Measurements from ENCODE around the gene ADAM23.

ADAM23 gene

DNA sequence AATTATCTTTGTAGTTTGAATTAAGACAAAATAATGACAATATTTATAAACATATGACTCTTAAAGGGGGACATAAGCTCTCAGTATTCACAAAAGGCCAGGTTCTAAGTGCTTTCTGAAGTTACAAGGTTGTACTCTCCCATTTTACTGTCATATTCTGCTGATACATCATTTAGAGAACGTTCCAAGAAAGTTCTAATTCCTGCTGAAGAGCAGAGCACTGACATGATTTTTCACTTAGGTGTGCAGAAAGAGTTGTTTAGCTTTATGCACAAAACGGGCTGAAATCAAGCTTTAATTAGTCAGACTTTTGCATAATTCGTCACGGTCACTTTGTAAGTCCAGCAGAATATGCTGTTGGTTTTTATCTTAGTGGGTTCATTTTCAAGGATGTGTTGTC lies 37.3 kb downstream of the ADAM23 start:
- DNase-seq: no peak

DNA sequence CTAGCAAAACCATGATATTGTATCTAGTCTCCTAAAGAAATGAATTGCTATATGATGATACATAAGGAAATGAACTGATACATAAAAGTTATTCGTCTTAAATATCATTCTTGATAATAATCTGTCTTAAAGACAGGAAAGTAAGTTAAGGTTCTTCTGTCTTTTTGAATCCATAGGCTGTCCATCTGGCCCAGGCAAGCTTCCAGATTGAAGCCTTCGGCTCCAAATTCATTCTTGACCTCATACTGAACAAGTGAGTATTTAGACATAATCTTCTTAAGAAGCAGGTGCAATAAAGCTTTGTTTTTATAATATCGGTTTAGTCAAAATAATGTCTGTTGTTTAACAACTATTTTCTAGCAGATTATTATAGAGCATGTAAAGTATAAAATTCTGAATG lies 37.7 kb downstream of the ADAM23 start:
- intact Hi-C loops (cut with DNase I): no loop called here
- no peak for DNase-seq

More for the DNA sequence above, 37.3 kb downstream of the ADAM23 start:
- intact Hi-C loops (cut with DNase I): no loop called here

DNA sequence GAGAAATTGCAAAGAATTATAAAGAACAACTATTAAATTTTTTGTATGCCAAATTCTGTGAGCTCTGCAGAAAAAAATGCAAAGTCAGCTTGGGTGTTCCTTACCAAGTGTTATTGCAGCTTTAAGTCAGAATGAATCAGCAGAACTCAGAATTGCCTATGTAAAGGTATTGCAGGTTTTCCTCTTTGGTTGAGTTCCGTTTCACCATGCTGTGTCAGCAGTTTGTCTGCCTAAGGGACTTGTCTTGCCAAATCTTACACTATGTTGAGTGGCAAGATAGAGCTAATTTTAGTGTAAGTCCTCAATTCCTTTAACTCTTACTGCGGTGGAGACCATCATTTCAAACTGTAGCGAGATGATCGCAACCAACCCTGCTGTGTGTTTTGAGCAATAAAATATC lies 38.8 kb downstream of the ADAM23 start:
- DNase-seq: no peak
- intact Hi-C loops (cut with DNase I): no loop called here

DNA sequence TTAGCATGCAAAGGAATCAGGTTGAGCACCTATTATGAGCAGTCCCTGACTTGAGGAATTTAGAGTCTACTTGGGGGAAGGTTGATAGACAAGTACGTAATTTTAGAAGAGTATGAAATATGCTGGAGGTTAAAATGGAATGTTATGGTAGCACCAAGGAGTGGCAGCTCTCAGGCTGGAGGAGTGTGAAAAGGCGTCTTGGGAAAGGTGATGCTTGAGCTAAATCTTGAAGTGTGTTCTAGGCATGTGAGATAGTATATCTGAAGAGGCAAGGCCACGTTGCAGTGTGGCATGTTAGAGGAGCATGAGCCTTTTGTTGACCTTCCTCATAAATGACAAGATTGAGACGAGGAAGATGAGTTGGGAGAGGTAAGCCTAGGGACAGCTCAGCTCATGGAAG lies 39.3 kb downstream of the ADAM23 start:
- intact Hi-C loops (cut with DNase I): no loop called here
- DNase-seq: no peak

DNA sequence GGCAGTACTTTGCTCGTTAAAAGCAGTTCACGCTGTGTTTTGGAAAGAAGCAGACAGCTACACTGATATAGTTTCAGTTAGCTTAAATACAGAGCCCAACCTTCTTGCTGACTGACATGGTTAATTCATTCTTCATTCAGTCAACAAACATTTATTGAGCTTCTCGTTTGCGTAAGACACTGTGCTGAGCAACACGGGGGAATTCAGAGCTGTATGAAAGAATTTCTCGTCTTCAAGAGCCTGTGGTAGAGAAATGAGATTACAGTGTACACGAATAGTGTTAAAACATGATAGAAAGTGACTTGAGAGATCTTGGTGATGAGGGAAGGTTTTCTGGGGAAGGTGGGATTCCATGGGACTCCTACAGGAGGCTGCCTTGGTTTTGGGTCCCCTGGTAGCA lies 44.7 kb downstream of the ADAM23 start:
- intact Hi-C loops (cut with DNase I): no loop called here
- DNase-seq: no peak

DNA sequence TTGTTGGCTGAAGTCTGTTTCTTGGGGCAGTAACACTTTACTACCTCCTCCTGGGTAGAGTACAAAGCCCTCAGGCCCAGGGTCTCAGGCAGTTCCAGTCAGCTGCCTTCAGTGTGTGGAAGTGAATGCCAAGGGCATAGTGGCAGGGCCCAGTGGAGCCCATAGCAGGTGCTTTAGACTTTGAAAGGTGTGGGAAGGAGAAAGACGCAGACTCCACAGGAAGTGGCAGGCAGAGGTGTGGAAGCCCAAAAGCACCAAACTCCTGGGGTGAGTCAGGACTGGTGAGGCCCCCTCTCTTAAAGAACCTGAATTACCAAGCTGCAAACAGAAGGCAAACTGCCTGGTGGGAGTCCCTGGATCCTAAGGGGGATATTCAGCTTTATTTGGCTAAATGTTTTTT lies 45.3 kb downstream of the ADAM23 start:
- DNase-seq: no peak
- intact Hi-C loops (cut with DNase I): no loop called here

DNA sequence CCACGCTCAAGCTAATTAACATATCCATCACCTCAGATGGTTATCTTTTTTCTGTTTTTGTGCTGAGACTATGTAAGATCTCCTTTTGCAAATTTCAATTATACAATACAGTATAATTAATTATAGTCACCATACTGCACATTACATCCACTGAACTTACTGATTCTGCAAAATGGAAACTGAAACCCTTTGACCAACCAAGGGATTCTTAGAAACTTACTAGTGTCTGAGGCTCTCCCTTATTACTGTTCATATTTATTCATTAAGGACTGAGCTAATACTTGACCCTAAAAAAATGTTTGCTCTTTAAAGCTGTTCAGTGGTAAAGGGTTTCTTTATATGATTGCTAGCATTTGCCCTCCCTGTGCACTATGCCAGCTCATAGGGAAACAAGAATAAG lies 50.7 kb downstream of the ADAM23 start:
- intact Hi-C loops (cut with DNase I): no loop called here
- no peak for DNase-seq

DNA sequence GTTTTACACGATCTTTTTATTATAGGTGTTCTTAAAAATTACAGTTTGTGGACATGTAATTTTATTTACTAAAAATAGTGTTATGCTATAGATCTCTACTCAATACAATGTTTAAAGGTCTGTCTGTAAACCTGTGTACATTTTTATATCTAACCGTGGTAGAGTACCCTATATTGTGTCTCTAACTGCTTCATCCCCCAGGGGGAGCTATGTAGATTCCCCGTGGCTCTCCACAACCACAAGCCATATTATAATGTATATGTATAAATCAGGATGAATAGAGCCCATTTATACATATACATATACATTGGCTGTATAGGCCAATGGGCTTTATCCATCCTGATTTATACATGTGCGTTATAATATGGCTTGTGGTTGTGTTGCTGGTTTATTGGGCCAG lies 59.4 kb downstream of the ADAM23 start:
- intact Hi-C loops (cut with DNase I): no loop called here
- DNase-seq: no peak

DNA sequence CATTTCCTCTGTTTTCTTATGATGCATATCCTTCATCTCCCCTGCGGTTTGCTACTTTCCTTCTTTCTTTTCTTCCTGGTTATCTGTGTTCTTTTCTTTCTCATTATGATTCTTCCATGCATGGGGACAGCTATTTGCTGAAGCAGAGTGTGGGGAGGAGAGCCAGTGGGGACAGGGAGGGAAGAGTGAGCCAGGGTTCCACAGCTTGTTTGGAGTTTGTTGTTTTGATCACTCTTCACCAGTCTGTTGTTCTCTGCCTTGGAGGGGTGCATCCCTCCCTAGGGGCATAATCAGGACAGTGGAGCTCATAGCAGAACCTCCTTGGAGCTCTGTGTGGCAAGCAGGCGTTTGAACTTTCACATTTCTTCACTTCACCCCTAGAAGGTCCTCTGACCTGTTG lies 68.0 kb downstream of the ADAM23 start:
- intact Hi-C loops (cut with DNase I): no loop called here
- DNase-seq: no peak

DNA sequence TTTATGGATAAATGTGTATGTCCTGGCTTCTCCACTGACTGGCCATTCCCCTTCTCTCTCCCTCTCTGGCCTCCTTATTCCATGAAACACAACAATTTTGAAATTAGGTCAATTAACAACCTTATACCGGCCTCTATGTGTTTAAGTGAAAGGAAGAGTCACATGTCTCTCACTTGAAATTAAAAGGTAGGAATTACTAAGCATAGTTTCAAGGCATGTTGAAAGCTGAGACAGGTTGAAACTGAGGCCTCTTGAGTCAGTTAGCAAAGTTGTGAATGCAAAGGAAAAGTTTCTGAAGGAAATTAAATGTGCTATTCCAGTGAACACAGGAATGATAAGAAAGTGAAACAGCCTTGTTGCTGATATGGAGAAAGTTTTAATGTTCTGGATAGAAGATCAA lies 69.7 kb downstream of the ADAM23 start:
- intact Hi-C loops (cut with DNase I): no loop called here
- DNase-seq: no peak

DNA sequence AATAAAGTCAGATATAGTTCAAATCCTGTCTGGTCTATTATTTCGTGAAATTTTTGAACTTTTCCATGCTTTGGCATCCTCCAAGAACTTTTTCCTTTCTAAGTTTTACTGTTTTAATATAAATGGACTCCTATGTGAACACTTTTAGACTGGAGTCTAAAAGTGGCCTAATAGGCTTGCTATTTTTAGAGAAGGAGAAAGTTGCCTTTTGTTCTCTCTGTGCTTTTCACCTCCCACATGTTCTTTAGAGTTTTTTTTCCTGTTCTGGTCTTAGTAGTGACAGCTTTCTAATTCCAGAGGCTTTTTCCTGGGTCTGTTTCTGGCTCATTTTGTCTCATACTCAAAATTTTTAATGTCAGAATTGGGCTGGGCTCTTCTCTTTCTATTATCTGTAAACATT lies 72.2 kb downstream of the ADAM23 start:
- DNase-seq: no peak
- intact Hi-C loops (cut with DNase I): no loop called here

DNA sequence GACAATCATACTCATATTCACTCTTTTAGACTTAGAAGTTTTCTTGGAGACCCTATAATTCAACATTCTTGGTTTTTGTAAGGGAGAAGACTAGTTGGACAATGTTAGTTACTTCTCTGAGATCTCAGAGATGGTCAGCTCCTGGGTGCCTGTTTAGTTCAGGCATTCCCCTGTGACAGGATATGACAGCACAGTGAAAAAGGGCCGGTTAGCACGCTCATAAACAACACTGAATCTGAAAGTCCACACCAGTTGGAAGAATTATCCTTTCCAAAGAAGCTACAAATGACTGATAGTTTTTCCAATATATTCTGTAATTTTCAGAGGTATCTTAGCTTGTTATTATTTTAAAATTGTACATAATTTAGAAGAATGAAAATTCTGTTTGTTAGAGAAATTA lies 75.7 kb downstream of the ADAM23 start:
- DNase-seq: no peak
- intact Hi-C loops (cut with DNase I): no loop called here

DNA sequence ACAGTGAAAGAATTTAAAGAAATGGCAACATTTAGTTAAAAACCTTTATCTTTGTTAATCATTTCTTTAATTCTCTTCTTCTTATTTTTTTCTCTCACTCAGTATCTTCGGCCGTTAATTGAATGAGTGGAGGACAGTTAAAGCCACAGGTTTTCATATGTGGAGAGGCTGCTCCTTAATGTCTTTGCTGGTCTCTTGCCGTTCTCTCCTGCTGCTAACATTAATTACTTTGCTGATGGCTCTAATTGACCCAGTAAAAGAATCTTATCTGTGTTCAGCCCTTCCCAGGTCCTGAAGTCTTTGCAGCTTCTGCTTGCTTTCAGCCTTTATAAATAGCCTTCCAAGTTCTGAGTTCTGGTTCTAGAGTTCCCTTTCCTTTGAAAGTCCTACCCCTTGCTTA lies 77.1 kb downstream of the ADAM23 start:
- intact Hi-C loops (cut with DNase I): no loop called here
- DNase-seq: no peak

DNA sequence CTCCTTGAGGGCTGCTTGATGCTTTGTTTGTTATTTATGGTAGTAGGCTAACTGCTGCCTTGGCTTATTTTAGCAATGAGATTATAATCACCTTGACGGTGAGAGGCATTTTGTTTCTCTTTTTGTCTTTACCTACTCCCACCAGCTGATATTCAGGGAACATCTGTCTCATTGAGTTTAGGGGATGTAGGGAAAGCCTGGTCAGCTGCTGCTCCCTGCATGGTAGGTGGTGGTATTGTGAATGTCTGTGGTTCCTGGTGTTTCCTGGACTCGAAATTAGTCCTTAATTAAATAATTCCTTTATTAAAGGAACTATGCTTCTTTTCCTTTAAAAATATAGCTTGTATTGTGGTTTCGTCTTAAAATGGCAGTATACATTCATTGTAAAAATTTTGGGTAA lies 77.8 kb downstream of the ADAM23 start:
- intact Hi-C loops (cut with DNase I): no loop called here
- DNase-seq: no peak

DNA sequence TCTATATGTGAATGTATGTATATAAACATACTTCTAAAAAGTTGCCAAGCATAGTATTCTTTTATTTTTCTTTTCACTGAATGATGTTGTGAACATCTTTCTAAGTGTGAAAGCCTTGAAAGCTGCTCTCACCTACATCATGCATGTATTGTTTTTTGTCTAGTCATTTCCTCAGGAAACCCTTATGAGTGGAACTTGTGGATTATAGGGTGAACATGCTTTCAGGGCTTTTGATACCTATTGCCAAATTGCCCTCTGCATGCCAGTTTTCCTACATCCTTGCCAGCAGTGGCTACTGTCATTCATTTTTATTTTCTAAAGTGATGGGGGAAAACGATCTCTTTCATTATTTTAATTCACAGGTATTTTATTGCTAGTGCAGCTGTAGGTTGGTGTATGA lies 78.3 kb downstream of the ADAM23 start:
- no peak for DNase-seq
- intact Hi-C loops (cut with DNase I): no loop called here

DNA sequence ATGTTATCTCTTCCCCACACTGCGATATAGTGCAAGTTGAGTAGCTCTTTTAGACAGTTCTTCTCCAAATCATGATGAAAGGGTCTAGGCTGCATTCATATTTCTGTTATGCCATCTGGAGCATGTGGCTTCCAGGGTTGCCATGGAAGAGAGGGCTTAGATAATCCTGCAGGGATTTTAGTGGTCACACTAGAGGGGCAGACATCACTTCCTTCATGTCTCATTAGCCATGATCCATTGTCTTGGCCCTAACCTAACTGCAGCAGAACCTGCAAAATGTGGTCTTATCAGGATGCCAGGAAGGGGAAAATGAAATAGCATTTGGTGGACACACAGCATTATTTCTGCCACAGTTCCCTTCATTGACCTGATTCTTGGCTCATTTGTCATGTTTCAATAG lies 83.1 kb downstream of the ADAM23 start:
- intact Hi-C loops (cut with DNase I): no loop called here
- no peak for DNase-seq

DNA sequence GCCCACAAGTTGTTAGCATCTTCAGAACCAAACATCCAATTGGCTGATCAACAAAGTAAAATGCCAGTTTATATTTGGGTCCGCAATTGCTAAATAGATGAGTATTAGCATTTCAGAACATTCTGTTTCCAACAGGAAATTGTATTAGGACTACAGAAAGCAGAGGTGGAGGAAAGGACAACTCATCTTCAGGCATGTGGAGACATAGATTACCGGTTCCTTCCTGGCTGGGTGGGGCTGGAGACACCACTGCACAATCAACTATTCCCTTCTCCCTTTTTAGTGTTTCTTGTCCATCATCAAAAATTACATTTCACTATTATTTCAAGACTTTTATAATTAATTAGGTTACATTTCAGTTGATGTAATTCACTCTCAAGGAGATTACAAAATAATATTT lies 83.8 kb downstream of the ADAM23 start:
- intact Hi-C loops (cut with DNase I): no loop called here

DNA sequence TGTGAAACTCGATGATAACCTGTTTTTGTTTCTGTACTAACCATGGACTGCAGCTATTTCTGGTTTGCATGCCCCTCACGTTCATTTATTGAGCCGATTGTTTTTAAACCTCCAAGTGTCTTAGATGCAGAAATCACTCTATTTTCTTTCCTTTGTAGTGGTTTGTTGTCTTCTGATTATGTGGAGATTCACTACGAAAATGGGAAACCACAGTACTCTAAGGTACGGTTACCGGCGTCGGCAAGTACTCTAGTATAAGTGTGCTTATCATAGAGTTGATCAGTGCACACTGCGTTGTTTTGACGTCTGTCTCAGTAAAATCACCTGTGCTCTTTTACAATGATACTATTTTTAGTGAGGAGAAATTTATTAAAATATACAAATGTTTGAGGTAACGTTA lies 87.4 kb downstream of the ADAM23 start:
- no peak for DNase-seq
- intact Hi-C loops (cut with DNase I): no loop called here

More for the DNA sequence above, 83.8 kb downstream of the ADAM23 start:
- DNase-seq: no peak

DNA sequence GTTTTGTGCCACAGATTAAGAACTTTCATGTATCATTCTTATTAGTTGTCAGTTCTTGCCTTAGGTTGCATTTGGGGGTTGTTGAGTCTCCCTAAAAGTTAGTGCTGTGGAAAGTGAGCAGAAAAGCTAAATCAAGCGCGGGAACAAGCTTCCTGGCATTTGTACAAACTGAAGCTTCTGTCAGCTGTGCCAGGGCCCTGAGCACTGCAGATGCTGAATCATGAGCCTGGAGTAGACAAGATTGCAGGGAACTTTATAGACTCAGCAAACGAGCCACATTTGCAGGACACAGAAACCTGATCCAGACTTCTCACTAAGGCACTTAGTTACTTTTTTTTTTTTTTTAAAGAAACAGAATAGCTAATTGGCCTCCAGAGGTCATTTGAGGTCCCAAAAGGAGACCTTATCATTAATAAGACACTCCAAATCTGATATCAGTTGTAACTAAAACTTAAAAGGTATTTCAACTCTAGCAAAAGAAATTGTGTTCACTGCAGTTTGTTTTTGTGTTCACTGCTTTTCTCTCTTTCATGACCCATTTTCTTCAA lies 88.7 kb downstream of the ADAM23 start:
- intact Hi-C loops (cut with DNase I): no loop called here
- DNase-seq: peak in 17 of 42 donors; percentile 5 to 54 (median 18)

DNA sequence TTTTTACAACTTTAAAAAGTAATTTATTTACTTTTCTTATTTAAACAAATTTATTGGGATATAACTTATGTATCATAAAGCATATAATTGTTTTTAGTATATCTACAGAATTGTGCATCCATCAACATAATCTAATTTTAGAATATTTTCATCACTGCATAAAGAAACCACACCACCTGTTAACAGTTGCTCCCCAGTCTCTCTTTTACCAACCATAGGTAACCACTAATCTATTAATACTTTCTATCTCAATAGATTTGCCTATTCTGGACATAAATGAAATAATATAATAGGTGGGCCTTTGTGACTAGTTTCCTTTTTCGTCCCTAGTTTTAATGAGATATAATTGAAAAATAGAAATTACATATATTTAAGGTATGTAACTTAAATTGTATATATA lies 90.6 kb downstream of the ADAM23 start:
- intact Hi-C loops (cut with DNase I): no loop called here

DNA sequence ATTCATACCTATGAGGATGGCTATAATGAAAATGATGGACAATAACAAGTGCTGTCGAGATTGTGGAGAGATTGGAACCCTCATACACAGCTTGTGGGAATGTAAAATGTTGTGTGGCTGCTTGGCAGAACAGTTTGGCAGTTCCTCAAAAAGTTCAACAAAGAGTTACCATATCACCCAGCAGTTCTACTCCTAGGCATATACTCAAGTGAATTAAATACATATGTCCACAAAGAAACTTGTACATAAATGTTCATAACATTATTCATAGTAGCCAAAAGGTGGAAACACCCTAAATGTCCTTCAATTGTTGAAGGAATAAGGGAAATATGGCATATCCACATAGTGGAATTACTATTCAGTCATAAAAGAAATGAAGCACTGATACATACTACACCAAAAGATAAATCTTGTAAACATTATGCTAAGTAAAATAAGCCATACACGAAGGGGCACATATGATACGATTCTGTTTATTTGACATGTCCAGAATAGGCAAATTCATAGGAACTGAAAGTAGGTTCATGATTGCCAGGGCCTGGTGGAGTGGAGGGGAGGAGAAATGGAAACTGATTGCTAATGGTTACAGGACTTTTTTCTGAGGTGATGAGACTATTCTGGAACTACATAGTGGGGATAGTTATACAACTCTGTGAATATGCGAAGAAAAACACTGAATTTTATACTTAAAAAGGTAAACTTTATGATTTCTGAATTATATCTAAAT lies 92.1 kb downstream of the ADAM23 start:
- no peak for DNase-seq
- intact Hi-C loops (cut with DNase I): no loop called here

More for the DNA sequence above, 90.6 kb downstream of the ADAM23 start:
- DNase-seq: no peak

All from head of caudate nucleus (tissue), 42 donors.